HG03432 (cell line): ENCODE measurements around the gene DUOXA2.
"Not testable (repeated sequence)": the region's sequence is repeated elsewhere in the genome, so short reads cannot be mapped to it uniquely, and the experiment has no call there.

Experiments
- ATAC-seq: cut with Tn5 transposase; IDR thresholded peaks from one replicate; pipeline ENCODE4 v1.9.1; 2021; ENCODE audit warnings: mild to moderate bottlenecking, moderate library complexity; ENCODE audit not compliant: unreplicated experiment

The DUOXA2 gene

DNA sequence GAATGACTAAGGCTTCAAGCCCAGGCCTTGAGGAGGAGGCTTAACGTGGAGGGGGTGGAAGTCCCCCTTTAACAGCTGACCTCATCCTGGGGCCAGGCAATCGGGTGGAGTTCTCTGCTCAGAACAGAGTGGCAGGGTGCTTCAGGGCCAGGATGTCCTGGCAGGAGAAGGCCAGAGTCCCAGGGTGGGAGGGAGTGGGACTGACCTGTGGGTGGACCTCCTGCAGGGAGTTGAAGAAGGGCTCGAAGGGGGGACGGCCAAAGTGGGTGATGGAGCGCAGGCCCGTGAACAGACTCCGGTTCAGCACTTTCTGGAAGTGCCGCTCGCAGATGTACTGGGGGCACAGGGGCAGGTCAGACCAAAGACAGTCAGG is 19.8 kb upstream of the DUOXA2 start:
- no peak for ATAC-seq

DNA sequence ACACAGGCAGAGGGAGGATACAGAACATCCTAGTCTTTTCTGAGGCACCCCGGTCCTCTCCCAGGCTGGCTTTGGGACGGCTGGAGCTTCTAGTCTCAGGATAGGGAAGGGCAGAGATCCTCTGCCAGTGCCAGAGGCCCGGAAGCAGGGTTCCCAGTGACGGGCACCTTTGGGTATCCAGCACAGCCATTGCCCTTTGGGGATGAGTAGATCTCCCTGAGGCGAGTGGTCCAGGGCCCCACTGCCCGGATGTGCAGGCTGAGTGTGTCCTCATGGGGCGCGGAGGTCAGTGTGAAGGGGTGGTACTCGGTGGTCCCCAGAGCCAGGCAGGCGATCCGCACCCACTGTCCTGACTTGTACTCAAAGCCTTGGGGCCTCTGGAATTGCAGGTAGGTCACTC is 18.5 kb upstream of the DUOXA2 start:
- no peak for ATAC-seq

DNA sequence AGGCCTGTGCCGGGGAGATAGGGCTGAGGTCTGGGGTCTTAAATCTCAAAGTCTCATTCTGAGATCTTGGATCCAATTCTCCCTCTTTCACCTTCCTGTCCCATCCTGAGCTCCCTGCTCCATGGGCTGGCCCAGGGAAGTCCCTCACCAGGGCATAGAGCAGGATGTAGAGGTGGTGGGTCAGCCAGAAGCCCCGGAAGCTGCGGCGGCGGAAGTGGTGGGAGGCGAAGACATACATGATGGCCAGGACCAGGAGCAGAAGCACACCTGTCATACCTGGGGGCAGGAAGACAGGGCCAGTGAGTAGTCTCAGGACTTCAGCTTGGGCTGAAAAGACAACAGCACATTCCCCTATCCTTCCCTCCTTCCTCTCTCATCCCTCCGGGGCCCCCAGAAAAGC is 16.7 kb upstream of the DUOXA2 start:
- ATAC-seq = no peak

DNA sequence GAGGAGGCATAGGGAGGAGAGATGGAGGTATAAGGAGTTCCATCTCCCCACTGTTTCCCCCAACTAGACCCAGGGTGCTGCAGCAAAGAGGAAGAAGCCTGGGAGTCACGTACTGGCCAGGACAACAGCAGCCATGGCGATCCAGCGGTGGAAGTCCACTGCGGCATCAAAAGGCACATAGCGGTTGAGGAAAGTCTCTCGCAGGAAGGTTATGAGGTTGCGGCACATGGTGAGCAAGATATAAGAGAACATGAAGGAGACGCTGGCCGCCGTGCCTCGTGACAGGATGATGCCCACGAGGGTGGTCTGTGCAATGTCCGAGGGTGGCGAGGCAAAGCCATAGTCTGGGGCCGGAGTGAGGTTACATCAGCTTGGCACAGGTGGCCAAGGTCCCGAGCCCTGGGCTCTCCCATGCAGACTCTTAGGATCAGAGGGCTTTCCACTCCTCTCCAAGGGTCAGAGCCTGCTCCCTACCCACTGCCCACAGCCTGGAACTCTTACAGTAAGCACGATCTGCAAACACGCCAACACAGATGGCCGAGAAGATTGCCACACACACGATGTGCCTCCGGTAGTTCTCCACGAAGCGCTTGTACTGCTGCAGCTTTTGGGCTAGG is 14.5 kb upstream of the DUOXA2 start:
- no peak for ATAC-seq

DNA sequence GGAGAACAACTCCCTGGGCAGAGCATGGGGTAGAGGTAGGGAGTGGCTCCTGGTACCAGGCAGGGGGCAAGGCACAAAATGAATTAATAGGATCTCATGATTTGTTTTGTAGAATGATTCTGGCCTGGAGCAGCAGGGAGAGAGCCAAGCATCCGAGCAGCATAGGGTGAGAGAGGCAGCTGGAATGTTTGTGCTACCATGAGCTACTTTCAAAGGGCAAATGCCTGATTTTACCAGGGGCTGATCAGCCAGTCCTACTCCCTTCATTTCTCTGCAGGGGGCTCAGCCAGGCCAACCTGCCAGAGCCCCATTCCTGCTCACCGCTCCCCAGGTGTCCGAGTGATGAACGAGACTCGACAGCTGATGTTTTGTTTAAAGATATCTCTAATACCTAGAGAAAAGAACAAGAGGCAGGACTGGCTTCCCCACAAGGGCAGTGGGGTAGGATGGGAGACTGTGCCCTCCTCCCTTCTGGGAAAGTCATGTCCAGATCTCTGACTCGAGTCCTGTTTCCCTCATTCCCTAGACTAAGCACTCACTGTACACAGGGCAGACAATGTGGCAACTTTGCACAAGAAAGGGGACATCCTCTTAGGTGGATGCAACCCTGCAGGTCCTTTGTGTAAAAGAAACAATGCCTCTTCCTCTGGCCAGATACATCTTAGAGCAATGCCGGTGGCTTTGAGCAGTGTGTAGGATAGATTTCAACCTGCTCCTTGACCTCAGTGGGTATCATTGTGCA is 13.1 kb upstream of the DUOXA2 start:
- no peak for ATAC-seq

DNA sequence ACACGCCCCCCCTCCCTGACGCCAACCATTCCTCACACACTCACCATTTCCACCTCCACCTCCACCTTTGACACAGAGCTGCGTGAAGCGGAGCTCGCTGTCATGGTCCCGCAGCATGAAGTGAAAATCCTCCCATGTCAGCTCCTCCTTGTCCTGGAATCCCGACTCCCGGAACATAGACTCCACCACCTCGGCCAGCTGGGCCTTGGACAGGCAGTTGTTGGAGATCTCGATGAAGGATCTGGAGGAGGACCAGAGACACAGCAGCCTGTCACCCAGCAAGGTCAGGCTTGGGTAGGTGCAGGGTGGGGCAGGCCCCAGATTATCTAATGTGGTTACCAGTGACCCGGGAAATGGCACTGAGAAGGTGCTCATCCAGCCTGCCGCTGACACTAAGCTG is 12.4 kb upstream of the DUOXA2 start:
- no peak for ATAC-seq

DNA sequence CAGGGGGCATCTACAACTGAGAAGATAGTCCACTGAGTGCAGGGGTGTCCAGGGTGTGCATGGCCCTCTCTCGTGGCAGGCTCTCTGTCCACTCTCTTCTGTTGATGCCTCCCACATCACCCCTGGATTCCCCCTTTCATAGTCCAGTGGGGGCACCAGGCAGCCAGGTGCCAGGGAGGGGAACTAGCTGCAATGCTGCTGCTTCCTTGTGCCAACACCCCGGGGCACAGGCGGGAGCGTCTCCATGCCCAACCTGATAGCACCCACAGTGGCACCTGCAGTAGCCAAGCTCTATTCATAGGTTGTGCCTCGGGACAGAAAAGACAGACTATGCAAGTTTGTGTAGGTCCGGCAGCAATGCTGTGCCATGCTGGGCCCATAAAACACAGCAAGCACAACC is 11.9 kb upstream of the DUOXA2 start:
- ATAC-seq = no peak

DNA sequence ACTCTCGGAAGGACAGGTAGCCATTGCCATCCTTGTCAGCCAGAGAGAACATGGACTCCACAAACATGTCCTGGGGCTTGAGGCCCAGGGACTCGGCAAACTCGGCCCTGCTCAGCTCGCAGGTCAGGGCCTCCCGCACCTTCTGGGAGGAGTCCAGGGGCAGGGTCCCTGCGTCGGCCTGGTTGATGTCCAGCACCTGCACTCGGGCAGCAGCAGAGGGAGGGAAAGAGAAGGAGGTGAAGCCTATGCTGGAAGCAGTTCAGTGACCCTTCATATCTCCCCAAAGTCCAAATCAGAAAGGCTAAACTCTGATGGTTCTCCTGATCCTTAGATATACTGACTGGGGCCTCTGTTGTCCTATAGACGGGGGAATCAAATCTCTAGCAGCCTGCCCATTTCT is 10.0 kb upstream of the DUOXA2 start:
- not testable (repeated sequence) for ATAC-seq

DNA sequence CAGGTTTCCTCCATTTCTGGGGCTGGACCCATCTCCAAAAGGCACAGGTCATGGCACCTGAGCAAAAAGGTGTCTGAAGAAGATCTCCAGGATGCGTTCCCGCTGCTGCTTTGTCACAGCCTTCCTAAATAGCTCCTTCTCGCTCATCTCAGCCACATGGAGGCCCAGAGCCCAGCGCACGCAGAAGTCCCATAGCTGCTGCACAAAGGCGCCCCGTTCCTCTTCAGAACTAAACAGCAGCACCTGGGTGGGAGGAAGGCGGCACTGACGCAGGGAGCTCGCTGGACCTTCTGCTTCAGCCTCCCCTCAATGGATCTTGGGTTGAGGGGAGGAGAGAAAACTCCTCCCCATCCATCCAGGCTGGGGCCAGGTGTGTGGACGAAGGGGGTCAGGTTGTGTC is 8.5 kb upstream of the DUOXA2 start:
- ATAC-seq = no peak

DNA sequence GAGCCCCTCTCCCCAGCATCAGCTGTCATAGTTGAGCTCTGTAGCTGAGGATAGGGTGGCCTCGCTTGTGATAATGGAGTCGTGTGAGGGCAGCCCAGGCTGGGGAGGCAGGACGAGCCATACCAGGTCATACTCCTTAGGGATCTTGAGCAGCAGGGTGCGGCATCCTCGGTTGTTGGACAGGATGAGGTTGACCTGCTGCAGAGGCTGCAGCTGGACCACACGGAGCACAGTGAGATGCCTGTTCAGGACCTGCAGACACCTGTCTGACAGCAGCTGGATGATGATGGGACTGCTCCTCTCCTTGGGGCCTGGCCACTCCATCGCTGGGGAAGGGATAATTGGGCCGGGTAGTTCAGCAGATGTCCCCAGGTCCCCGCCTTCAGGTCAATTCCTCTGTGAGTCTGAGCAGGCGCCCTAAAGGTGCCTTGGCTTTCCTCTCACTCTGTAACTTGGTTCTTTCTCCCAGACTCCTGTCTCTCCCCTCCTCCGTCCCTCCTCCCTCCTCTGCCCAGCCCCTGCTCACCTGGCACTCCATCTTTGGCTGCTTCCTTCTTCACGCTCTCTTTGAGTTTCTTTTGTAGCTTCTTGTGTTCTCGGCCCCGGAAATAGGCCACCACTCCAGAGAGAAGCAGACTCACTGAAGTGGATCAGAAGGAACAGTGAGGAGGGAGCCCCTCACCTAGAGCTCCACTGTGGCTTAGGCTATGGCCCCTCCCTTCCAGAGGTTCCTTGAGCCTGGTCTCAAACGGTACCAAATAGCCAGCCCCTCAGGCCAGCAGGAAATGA is 7.9 kb upstream of the DUOXA2 start:
- ATAC-seq = no peak

DNA sequence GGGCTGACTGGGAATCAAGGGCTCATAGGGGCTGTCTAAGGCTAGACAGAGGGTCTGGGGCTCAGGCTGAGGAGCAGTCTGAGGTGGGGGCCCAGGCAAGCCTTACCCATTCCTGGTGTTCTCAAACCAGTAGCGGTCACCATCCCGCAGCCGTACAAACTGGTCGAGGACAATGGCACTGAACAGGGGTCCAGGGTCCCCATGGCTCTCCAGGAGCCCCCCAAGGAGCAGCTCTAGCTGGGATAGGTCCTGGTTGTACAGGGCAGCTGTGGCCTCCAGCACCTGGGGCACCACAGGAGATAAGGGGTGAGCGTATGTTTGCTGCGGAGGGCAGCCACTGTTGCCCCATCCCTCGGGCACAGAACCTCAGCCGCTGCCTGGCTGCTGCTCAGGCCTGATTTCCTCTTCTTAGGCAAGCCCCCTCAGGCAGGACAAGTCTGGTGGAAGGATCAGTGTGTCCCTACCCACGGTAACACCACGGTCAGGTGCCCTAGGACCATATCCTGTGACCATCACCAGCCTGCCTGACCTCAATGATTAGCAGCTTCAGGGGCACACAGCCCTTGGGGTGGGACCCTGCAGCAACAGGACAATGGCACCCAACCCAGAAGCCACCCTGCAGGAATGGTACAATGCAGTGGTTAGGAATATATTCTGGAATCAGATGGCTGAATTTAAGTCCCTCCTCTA is 6.0 kb upstream of the DUOXA2 start:
- no peak for ATAC-seq

DNA sequence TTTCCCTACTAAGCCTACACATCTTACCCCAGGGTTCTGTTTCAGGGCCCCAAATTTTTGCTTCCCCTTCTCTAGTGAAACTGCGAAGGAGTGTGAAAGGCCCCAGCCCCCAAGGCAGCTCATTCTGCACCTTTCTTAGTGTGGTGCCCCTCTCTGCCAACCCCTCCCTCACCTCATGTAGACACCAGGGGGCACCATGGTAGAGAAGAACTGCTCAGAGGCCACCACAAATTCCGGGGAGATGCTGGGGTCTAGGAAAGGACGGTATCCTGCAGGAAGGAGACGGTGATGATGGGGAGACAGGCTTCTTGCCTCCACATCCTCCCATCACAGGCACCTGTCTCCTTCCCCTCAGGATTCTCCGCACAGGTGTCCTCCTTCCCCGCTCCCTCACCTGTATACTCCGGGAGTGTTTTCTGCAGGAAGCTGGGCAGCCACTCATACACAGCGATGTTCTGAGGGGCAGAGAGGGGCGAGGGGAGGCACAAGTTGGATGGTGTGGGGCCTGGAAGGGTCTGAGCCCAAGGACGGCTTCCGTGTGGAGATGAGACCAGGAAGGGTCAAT is 3.8 kb upstream of the DUOXA2 start:
- ATAC-seq = no peak

DNA sequence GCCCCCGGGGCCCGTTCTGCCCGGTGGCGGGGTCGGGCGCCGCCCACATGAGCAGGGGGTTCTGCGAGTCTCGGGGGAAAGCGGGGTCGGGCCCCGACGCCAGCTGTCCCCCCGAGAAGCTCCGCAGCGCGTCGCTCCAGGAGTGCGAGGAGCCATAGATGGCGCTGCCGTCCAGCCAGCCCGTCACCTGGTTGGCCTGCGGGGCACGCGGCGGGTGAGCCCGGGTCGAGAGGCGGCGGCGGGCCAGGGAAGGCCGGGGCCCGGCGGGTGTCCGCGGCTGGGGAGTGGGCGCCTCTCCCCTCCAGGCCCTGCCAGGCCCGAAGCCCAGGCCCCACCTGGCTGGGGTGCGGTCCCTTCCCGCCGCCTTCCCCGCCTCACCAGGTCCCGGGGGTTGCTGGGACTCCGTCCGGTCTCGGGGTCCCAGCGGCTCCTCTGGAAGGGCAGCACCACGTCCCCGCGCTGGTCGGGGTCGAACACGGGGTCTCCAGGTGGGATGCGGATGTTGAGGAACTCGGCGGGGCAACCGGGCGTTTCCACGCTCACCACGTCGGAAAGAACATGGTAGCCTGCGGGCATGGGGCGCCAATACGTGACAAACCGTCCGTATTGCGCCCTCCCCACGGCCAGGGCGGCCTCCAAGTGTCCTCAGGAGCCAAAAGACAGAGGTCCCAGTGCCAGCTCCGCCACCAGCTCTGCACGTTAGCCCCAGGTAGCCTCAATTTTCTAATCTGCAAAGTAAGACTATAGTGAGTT is 2.6 kb upstream of the DUOXA2 start:
- ATAC-seq = no peak

DNA sequence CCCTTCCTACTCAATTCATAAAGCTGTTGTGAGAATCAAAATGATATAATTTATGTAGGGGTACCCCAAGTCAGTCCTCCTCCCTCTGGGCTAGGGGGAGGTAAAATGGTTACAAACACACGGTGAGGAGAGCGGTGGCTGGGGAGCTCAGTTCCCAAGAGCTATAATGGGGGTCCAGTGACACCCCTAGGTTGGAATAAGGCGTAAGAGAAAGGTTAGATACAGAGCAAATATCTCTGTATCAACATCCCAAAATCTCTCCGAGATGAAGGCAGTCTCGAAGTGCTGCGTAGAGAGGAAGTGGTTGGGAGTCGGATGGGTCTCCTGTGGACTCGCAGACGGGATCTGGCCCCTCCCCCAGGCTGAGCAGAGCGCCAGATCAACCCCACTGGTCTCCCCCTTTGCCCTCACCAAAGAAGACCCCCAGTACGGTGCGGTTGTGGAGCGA is 2.0 kb upstream of the DUOXA2 start:
- no peak for ATAC-seq

DNA sequence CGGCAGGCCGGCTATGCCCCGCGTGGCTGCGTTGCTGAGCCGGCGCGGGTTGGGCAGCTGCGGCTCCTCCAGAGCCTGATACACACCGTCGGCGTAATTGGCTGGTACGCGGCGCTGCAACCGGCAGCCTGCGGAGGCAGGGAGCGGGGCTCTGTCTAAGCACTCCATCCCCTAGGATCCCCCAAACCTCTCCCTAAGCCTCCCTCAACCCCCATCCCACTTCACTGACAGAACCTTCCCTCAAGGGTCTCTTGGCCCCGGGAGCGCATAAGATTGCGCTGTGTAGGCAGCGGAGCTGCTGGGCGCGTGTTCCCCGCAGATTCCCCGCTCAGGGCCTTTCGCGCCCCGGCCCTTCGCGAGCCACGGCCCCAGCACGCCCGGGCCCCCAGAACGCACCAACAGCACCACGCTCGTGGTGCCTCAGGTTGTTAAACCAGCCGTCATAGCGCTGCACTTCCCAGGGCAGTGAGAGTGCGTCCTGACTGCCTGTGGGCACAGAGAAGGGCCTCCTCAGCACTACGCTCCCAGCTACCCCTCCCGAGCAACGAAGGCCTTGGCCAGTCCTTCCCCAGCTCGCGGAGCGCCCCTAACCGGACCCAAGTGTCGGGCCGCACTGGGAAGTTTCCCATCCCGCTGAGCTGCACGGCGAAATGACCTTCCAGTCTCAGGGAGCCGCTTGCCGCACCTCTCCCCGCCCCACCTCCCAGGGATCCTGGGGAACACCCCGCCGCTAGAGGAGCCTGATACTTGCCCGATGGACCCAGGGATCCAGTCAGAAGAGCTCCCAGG is 1.3 kb upstream of the DUOXA2 start:
- no peak for ATAC-seq

DNA sequence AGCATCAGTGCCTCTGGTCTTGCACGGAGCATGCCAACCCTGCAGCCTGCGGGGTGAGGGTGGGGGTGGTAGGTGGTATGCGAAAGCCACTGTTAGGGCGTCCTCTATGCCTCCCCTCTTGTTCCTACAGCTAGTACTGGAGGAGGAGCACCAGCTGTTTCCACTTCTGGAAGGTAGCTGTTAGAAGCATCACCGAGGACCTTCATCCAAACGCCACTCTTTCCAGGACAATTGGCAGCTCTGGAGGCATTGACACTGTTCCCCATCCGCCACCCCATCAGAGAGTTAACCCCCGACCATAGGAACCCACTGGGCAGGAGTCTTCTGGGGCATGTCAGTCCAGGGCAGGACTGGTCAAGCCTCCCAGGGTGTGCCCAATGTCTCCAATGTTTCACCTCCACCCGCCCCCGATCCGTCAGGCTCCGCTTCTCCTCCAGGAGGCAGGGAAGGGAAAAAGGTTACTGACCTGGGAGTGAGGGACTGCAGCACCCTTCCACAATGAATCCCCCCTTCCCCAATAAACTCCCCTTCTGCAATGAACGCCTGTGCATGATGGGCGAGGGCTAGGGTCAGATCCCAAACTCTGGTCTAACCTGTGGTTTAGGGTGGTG is 641 bp upstream of the DUOXA2 start:
- no peak for ATAC-seq

DNA sequence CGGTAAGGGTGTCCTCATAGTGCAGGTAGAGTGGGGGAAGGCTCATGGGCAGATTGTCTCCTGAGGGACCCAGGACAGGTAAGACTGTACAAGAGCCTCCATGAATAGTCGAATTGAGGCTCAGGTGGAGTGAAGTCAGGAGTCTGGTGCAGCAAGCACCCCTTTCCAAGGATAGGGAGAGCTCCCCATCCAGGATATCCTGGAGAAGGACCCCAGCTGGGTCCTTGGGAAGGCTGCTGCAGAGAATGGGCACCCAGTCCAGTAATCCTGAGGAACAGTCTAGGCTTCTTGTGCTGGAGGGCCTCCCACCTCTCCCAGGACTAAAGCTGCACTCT is 592 bp downstream of the DUOXA2 start:
- ATAC-seq = no peak

DNA sequence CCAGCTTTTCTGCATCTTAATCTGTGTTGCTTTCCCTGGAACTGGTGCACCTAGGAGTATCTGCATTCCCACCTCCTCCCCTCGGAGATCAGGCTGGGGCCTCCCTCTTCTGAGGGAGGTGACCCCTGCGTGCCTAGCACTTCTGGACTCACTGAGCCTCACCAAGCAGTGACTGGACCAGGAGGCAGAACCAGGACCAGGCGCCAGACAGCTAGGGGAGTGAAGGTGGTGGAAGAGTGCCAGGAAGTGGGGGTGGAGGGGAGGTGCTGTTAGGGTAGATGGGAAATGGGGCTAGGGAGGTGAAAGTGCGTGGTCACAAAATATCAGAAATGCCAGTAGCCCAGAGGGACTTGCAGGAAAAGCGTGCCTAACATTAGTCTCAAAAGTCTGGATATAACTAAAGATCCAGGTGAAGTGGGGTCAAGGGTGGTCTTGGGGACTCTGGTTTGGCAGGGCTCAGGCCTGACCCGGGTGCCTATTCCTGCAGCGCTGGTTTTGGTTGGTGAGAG is 1.2 kb downstream of the DUOXA2 start:
- no peak for ATAC-seq

DNA sequence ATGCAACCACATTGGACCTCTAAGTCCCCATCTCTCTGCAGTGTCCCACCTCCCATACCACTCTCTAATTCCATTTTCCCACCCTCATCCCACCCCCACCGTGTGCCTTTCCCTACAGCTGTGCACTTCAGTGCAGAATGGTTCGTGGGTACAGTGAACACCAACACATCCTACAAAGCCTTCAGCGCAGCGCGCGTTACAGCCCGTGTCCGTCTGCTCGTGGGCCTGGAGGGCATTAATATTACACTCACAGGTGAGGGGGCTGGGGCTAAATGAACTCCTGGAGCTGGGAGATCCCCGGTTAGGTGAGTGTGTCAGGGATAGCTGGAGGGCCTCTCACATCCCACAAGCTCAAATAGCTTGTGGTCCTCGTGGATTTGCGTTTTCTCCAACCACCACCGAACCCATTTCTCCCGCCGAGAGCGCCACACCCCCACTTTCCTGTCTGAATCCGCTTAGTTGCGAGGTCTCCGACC is 1.9 kb downstream of the DUOXA2 start:
- no peak for ATAC-seq
